Right lobe of liver (tissue), 6 donors: ENCODE results near the gene EN1. TPM values are rescaled to one million over a fixed set of nuclear protein-coding genes. Genes with fewer than 3 reads are reported as not detected.

ENCODE experiments used
- ATAC-seq, 4 donors: fragments of 200-7000 bp; cut with Tn5 transposase; one replicate each; pipeline ENCODE4 v1.9.1; 2020; ENCODE audit warnings: mild to moderate bottlenecking in 4 of 4, moderate library complexity in 4 of 4
- DNase-seq, 3 donors: peaks; one replicate each; pipeline ENCODE4 v3.0.0-alpha.2; 2020
- H3K27ac ChIP-seq, 3 donors: fragments of 200-600 bp; one replicate each; pipeline ENCODE4 v1.8.0; 2022
- H3K27me3 ChIP-seq, 2 donors: fragments of 200-600 bp; one replicate each; pipeline ENCODE4 v1.8.0; 2022
- H3K36me3 ChIP-seq, 4 donors: fragments of 200-600 bp; sonication (generic) in 1 of 4; one replicate each; pipeline versions ENCODE4 v1.5.1 to v1.8.0; 2017 to 2022; ENCODE audit warnings: control low read depth in 1 of 4
- H3K4me1 ChIP-seq, 4 donors: fragments of 200-600 bp; sonication (generic) in 1 of 4; one replicate each; pipeline versions ENCODE4 v1.5.1 to v1.8.0; 2017 to 2022; ENCODE audit warnings: control low read depth in 1 of 4
- H3K4me3 ChIP-seq, 3 donors: fragments of 200-600 bp; one replicate each; pipeline ENCODE4 v1.8.0; 2022
- H3K9me3 ChIP-seq, 4 donors: fragments of 200-600 bp; sonication (generic) in 1 of 4; one replicate each; pipeline versions ENCODE4 v1.5.1 to v1.8.0; 2017 to 2022; ENCODE audit warnings: control low read depth in 1 of 4
- CTCF ChIP-seq, 4 donors: fragments of 200-600 bp in 3 of 4; fragments of 450-650 bp in 1 of 4; IDR thresholded peaks; one replicate each; pipeline versions ENCODE4 v1.5.1 to v1.8.0; 2016 to 2022; ENCODE audit warnings: antibody characterized with exemption in 4 of 4, mild to moderate bottlenecking in 2 of 4
- POLR2A ChIP-seq: fragments of 450-650 bp; IDR thresholded peaks from one replicate; pipeline ENCODE4 v1.6.1; 2017; ENCODE audit warnings: antibody characterized with exemption, mild to moderate bottlenecking
- WGBS: methylation state at CpG from one replicate; pipeline ENCODE4 v1.1.6; 2018; ENCODE audit warnings: low coverage, low lambda C conversion rate; ENCODE audit not compliant: insufficient coverage; ENCODE audit errors: missing lambda C conversion rate; 5-methylcytosine and 5-hydroxymethylcytosine counted together
- intact Hi-C, 2 donors: fragments of 100-400 bp; cut with DNase I; formaldehyde crosslinking; loops; one replicate each; pipeline versions ENCODE4 v1.11.2 to v1.14.1; 2022
- total RNA-seq, 6 experiments: library from RNA; depleted of rRNA in 2 of 6; stranded (reverse); fragments of >200 nt in 2 of 6; fragmentation: NEBNext Ultra II Directional in 3 of 6; extraction: Animal tissue kit (Norgen Biotek cat#: 25700) in 3 of 6; gene quantifications; one replicate each; pipeline versions ENCODE4 v1.1.0 to v1.2.4, GENCODE V29; 2016 to 2023
- donor health status: DM: no; HTN: yes; CAD: no.
- donor health status: DM: no; HTN: no; CAD: no.
- donor health status: DM: no; HTN: no; CAD: no.
- donor health status: DM: no; HTN: yes; CAD: no.
- donor health status: DM: no; HTN: yes; CAD: no.

Gene EN1
- total RNA-seq, 6 experiments from 2014 or later: not detected

- DNase-seq: no peak
- no peaks in the 10 kb centered on the region for H3K4me1 ChIP-seq
- WGBS: 60% methylated on average over 1 of the region's 4 CpGs
- intact Hi-C loops: no loop called here
- H3K27me3 ChIP-seq: no peaks in the 10 kb centered on the region
- H3K27ac ChIP-seq: no peak overlapping the region
- no peak for TF ChIP-seq CTCF (IDR thresholded peaks at IDR 0.05)
- TF ChIP-seq POLR2A: no peak
- ATAC-seq: no peak
- no peaks in the 10 kb centered on the region for H3K9me3 ChIP-seq
- H3K4me3 ChIP-seq: no peak overlapping the region
- H3K36me3 ChIP-seq: no peaks in the 10 kb centered on the region
These were observed 31.7 kb downstream of the EN1 start for GRCh38 chr2:118815731-118816130.

GRCh38 chr2:118815314-118815713 lies 32.1 kb downstream of the EN1 start:
- Histone ChIP-seq H3K4me1 (no peaks in the 10 kb centered on the region), H3K36me3 (no peaks in the 10 kb centered on the region), H3K27ac (no peak overlapping the region), H3K9me3 (no peaks in the 10 kb centered on the region), H3K4me3 (no peak overlapping the region), H3K27me3 (no peaks in the 10 kb centered on the region)
- ATAC-seq (no peak), DNase-seq (no peak)
- intact Hi-C loops: no loop called here
- TF ChIP-seq CTCF (IDR thresholded peaks at IDR 0.05) (no peak), POLR2A (no peak)
- 79% methylated on average over 3 of the region's 7 CpGs for WGBS

- intact Hi-C loops: no loop called here
- WGBS: 33% methylated on average over 1 of the region's 3 CpGs
- TF ChIP-seq CTCF (IDR thresholded peaks at IDR 0.05) (no peak), POLR2A (no peak)
- no peaks in the 10 kb centered on the region for H3K4me1 ChIP-seq
- DNase-seq (no peak), ATAC-seq (peak in 1 of 4 donors; percentile 9)
- no peak overlapping the region for H3K4me3 ChIP-seq
- no peaks in the 10 kb centered on the region for H3K9me3 ChIP-seq
- no peaks in the 10 kb centered on the region for H3K27me3 ChIP-seq
- H3K27ac ChIP-seq: no peak overlapping the region
- H3K36me3 ChIP-seq: no peaks in the 10 kb centered on the region
These were observed 33.1 kb downstream of the EN1 start for GRCh38 chr2:118814368-118814767.

GRCh38 chr2:118813601-118814339 lies 33.7 kb downstream of the EN1 start:
- intact Hi-C loops: no loop called here
- ATAC-seq (no peak), DNase-seq (no peak)

More at GRCh38 chr2:118813601-118814339, 33.7 kb downstream of the EN1 start:
- no peak for TF ChIP-seq CTCF (IDR thresholded peaks at IDR 0.05)
- no peak for TF ChIP-seq POLR2A
- H3K4me1 ChIP-seq: no peaks in the 10 kb centered on the region
- peaks cover 0 to 2% of the 10 kb centered on the region in 2 donors for H3K27me3 ChIP-seq
- no peaks in the 10 kb centered on the region for H3K9me3 ChIP-seq
- H3K4me3 ChIP-seq: no peak overlapping the region
- no peaks in the 10 kb centered on the region for H3K36me3 ChIP-seq
- no peak overlapping the region for H3K27ac ChIP-seq
- 22% methylated on average over 11 of the region's 13 CpGs for WGBS
